BLaER1 treated with 17β-estradiol and CSF1 and Interleukin-3, amounts not matched to agents 10 nM and 100 nM (cell line): ENCODE measurements around the gene TMEM50A.
"Not testable (repeated sequence)": the region's sequence is repeated elsewhere in the genome, so short reads cannot be mapped to it uniquely, and the experiment has no call there.

Experiments
- H3K27ac ChIP-seq, 11 experiments: shearing (Covaris generic); formaldehyde crosslinking; 2 replicates each; pipeline ENCODE4 v1.8.1; 2022
- H3K27me3 ChIP-seq, 11 experiments: shearing (Covaris generic); formaldehyde crosslinking; 2 replicates each; pipeline ENCODE4 v1.8.1; 2022
- H3K36me3 ChIP-seq, 11 experiments: shearing (Covaris generic); formaldehyde crosslinking; 2 replicates each; pipeline ENCODE4 v1.8.1; 2022
- H3K4me1 ChIP-seq, 10 experiments: shearing (Covaris generic); formaldehyde crosslinking; 2 replicates each; pipeline ENCODE4 v1.8.1; 2022
- H3K4me2 ChIP-seq, 11 experiments: shearing (Covaris generic); formaldehyde crosslinking; 2 replicates each; pipeline ENCODE4 v1.8.1; 2022
- H3K4me3 ChIP-seq, 10 experiments: shearing (Covaris generic); formaldehyde crosslinking; 2 replicates each; pipeline ENCODE4 v1.8.1; 2022
- H3K9ac ChIP-seq, 11 experiments: shearing (Covaris generic); formaldehyde crosslinking; 2 replicates each; pipeline ENCODE4 v1.8.1; 2022
- H3K9me3 ChIP-seq, 11 experiments: shearing (Covaris generic); formaldehyde crosslinking; replicated peaks in 1 of 11; 2 replicates each; pipeline ENCODE4 v1.8.1; 2022
- H4K20me1 ChIP-seq, 11 experiments: shearing (Covaris generic); formaldehyde crosslinking; 2 replicates each; pipeline ENCODE4 v1.8.1; 2022
- Cebpa-rat ChIP-seq, 11 experiments: shearing (Covaris generic); IDR thresholded peaks; 2 replicates each; pipeline ENCODE4 v1.8.1; 2022

The TMEM50A gene

GRCh38 chr1:25360596-25361581, 22.8 kb downstream of the TMEM50A start:
- peaks cover 0 to 23% (median 8%) of the 10 kb centered on the region in 11 experiments; a peak in 11 of 22 replicates for H4K20me1 ChIP-seq
- H3K4me3 ChIP-seq = no peak overlapping the region
- H3K27ac ChIP-seq = no peak overlapping the region
- no peaks in the 10 kb centered on the region for H3K27me3 ChIP-seq
- H3K4me2 ChIP-seq = no peak overlapping the region
- H3K4me1 ChIP-seq = peaks cover 0 to 8% (median 0%) of the 10 kb centered on the region in 10 experiments; a peak in 4 of 20 replicates
- no peak for TF ChIP-seq Cebpa-rat (IDR thresholded peaks at IDR 0.05)
- no peak overlapping the region for H3K9ac ChIP-seq
- peaks cover 57 to 64% (median 61%) of the 10 kb centered on the region in 11 experiments for H3K36me3 ChIP-seq
- no peaks in the 10 kb centered on the region for H3K9me3 ChIP-seq

- Histone ChIP-seq H3K27me3 (no peaks in the 10 kb centered on the region), H3K27ac (no peak overlapping the region), H3K9me3 (no peaks in the 10 kb centered on the region), H4K20me1 (peaks cover 0 to 16% (median 4%) of the 10 kb centered on the region in 11 experiments; a peak in 7 of 22 replicates), H3K9ac (no peak overlapping the region), H3K4me1 (peaks cover 0 to 8% (median 0%) of the 10 kb centered on the region in 10 experiments; a peak in 3 of 20 replicates), H3K36me3 (peaks cover 48 to 54% (median 51%) of the 10 kb centered on the region in 11 experiments), H3K4me3 (no peak overlapping the region), H3K4me2 (peak overlapping the region in 1 of 11 experiments; percentile 11; a peak in 1 of 22 replicates)
- no peak for TF ChIP-seq Cebpa-rat (IDR thresholded peaks at IDR 0.05)
These were observed 23.8 kb downstream of the TMEM50A start for GRCh38 chr1:25361901-25362300.

DNA sequence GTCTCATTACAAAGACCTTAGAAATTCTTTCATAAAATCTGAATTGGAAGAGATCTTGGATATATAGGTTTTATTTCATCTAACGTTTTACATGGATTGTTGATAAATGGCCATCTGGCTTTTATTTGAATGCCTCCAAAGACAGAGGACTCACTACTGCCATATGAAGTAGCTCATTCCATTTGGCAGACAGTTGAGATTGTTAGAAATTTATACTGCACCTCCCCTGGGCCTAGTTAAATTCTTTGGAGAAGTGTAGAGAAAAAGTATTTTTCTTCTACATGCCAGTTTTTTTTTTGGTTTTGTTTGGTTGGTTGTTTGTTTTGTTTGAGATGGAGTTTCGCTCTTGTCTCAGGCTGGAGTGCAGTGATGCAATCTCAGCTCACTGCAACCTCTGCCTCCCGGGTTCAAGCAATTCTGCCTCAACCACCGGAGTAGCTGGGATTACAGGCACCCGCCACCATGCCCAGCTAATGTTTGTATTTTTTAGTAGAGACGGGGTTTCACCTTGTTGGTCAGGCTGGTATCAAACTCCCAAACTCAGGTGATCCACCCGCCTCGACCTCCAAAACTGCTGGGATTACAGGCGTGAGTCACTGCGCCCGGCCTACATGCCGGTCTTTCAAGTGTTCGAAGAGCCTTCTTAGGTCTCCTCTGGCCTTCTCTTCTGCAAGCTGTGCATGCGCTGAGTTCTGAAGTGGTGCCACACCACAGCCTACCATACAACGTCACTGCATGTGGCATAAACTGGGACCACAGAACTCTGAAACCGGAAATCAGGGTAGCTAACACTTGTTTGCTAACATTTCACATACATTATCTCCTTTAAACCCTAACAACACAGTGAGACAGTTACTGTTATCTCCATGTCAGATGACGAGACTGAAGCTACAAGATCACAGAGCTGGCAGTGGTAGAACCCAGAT, 24.8 kb downstream of the TMEM50A start:
- not testable (repeated sequence) for H3K27ac ChIP-seq, H3K4me1 ChIP-seq, H3K9ac ChIP-seq, H3K9me3 ChIP-seq, H3K4me3 ChIP-seq, H3K27me3 ChIP-seq, H3K4me2 ChIP-seq
- H4K20me1 ChIP-seq = peaks cover 0 to 16% (median 4%) of the 10 kb centered on the region in 11 experiments; a peak in 7 of 22 replicates
- H3K36me3 ChIP-seq = peaks cover 39 to 44% (median 41%) of the 10 kb centered on the region in 11 experiments

GRCh38 chr1:25369241-25369640, 31.1 kb downstream of the TMEM50A start:
- Histone ChIP-seq H3K27ac (no peak overlapping the region), H3K9me3 (no peaks in the 10 kb centered on the region), H3K4me3 (no peak overlapping the region), H3K4me2 (no peak overlapping the region), H4K20me1 (no peaks in the 10 kb centered on the region), H3K27me3 (no peaks in the 10 kb centered on the region), H3K36me3 (no peaks in the 10 kb centered on the region), H3K9ac (no peak overlapping the region), H3K4me1 (peaks cover 0 to 10% (median 0%) of the 10 kb centered on the region in 10 experiments; a peak in 1 of 20 replicates)
- no peak for TF ChIP-seq Cebpa-rat (IDR thresholded peaks at IDR 0.05)

DNA sequence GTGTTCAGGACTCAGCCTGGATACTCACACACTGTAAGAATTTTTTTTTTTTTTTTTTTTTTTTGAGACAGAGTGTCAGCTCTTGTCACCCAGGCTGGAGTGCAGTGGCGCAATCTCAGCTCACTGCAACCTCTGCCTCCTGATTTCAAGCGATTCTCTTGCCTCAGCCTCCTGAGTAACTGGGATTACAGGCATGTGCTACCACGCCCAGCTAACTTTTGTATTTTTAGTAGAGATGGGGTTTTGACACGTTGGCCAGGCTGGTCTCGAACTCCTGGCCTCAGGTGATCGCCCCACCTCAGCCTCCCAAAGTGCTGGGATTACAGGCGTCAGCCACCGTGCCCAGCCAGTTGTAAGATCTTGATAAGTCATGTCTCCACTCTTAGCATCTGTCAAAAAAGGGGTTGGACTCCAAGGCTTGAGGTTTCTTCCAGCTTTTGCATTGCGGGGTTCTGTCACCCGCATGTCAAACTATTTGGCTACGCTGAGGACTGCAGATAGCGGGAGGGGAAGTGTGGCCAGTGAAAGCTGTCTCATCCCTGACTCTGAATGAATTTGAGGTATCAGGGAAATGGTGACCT, 31.6 kb downstream of the TMEM50A start:
- not testable (repeated sequence) for H3K27me3 ChIP-seq, H3K9me3 ChIP-seq, H3K4me2 ChIP-seq, H3K4me1 ChIP-seq, H3K27ac ChIP-seq, H3K36me3 ChIP-seq, H3K9ac ChIP-seq, H4K20me1 ChIP-seq, H3K4me3 ChIP-seq

GRCh38 chr1:25371757-25372156, 33.6 kb downstream of the TMEM50A start:
- H3K9ac ChIP-seq, H3K9me3 ChIP-seq, H3K36me3 ChIP-seq, H4K20me1 ChIP-seq, H3K4me1 ChIP-seq, H3K4me3 ChIP-seq, H3K27ac ChIP-seq, H3K27me3 ChIP-seq, H3K4me2 ChIP-seq: not testable (repeated sequence)

DNA sequence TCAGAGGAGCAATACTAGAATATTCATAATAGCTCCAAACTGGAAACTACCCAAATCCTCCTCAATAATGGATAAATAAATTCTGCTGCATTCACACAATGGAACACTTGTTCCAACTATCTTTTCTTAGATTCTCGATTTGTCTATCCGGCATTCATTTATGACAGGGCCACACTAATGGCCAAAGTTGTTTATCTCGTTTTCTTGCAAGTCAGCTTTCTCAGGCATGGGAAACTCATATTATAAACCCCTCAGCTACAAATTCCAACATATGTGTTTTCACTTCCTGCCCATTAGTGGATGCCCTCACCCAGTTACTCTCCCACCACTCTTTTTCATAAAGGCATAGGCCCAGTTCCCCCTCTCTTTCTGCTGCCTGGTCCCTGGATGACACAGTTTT, 40.2 kb downstream of the TMEM50A start:
- not testable (repeated sequence) for H4K20me1 ChIP-seq, H3K4me1 ChIP-seq, H3K4me3 ChIP-seq, H3K27ac ChIP-seq, H3K9me3 ChIP-seq, H3K36me3 ChIP-seq, H3K9ac ChIP-seq, H3K27me3 ChIP-seq, H3K4me2 ChIP-seq

DNA sequence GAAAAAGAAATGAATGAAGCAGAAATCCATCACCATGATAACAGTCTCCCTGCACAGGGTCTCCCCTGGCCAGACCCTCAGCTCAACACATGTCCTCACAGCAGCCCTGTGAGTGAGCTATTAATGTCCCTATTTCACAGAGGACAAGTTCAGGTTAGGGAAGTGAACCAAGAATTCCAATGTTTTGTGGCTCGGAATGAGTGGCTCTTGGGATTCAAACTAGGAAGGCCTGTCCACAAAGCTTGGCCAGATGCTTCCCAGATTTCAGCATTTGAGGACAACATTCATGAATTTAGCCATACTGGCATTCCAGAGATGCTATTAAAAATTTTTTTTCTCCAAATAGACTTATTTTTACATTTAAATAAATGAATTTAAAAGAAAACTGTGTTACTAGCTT, 44.4 kb downstream of the TMEM50A start:
- H4K20me1 ChIP-seq, H3K27ac ChIP-seq, H3K27me3 ChIP-seq, H3K9me3 ChIP-seq, H3K4me2 ChIP-seq, H3K4me1 ChIP-seq, H3K36me3 ChIP-seq, H3K4me3 ChIP-seq, H3K9ac ChIP-seq: not testable (repeated sequence)

GRCh38 chr1:25383090-25383489, 45.0 kb downstream of the TMEM50A start:
- not testable (repeated sequence) for H3K9me3 ChIP-seq, H3K36me3 ChIP-seq, H3K4me1 ChIP-seq, H4K20me1 ChIP-seq, H3K4me3 ChIP-seq, H3K27ac ChIP-seq, H3K27me3 ChIP-seq, H3K9ac ChIP-seq
- peak overlapping the region in 1 of 11 experiments; percentile 13; a peak in 1 of 22 replicates for H3K4me2 ChIP-seq

GRCh38 chr1:25383875-25384274, 45.7 kb downstream of the TMEM50A start:
- not testable (repeated sequence) for H3K9me3 ChIP-seq, H3K27ac ChIP-seq, H3K4me2 ChIP-seq, H4K20me1 ChIP-seq, H3K4me3 ChIP-seq, H3K27me3 ChIP-seq, H3K4me1 ChIP-seq, H3K9ac ChIP-seq, H3K36me3 ChIP-seq

DNA sequence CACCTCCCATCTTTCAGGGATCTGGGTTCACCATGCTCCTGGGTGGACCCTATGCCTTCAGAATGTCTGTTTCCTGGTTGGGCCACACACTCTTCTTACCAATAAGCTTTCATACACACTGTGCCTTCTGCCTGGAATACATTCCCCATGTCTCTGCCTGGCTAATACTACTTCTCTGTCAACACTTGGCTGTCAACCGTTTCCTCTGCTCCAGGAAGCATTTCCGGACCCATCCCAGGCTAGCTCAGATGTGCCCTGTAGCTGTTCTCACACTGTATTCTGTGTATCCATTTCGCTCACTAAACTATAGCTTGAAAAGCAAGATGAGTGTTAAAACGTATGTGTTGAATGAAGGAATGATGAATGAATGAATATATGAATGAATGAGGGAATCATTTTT, 49.0 kb downstream of the TMEM50A start:
- H3K4me3 ChIP-seq, H4K20me1 ChIP-seq, H3K4me2 ChIP-seq, H3K27ac ChIP-seq, H3K27me3 ChIP-seq, H3K9ac ChIP-seq, H3K4me1 ChIP-seq, H3K9me3 ChIP-seq, H3K36me3 ChIP-seq: not testable (repeated sequence)

- not testable (repeated sequence) for H3K27me3 ChIP-seq, H3K9ac ChIP-seq, H3K36me3 ChIP-seq, H3K27ac ChIP-seq, H3K9me3 ChIP-seq, H3K4me2 ChIP-seq, H4K20me1 ChIP-seq, H3K4me3 ChIP-seq
- H3K4me1 ChIP-seq = peaks cover 0 to 14% (median 5%) of the 10 kb centered on the region in 10 experiments; a peak in 9 of 20 replicates
These were observed 50.6 kb downstream of the TMEM50A start for GRCh38 chr1:25388691-25389090.

DNA sequence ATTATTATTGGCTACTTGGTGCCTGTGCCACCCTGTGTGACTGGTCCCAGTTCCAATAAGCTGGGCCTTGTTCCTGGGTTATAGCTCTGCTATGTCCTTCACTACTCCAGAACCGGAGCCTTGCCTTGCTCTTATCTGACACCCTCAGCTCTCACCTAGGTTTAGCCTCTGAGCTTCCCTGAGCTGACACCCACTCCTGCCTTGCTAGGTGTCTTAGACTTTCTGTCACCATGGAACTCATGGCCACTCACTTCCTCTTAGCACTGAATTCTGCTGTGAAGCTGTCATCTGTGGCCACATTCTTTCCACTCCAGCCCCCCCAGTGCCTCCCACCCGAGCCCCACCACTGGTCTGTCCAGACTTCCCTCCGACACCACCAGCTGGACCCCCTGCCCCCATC, 51.6 kb downstream of the TMEM50A start:
- not testable (repeated sequence) for H3K9ac ChIP-seq

More for the DNA sequence above, 51.6 kb downstream of the TMEM50A start:
- peaks cover 0 to 14% (median 5%) of the 10 kb centered on the region in 10 experiments; a peak in 9 of 20 replicates for H3K4me1 ChIP-seq
- H3K4me3 ChIP-seq, H3K27ac ChIP-seq, H3K27me3 ChIP-seq, H3K9me3 ChIP-seq, H3K4me2 ChIP-seq, H3K36me3 ChIP-seq, H4K20me1 ChIP-seq: not testable (repeated sequence)
